Naive thymus-derived CD4-positive, alpha-beta T cell (primary cell): ENCODE data around the gene MAGI2. TPM values are rescaled to one million over a fixed set of nuclear protein-coding genes. Genes with fewer than 3 reads are reported as not detected.

Experiments used
- ATAC-seq: fragments of 150-1000 bp; cut with Tn5 transposase; 2 replicates; pipeline ENCODE4 v1.10.0; 2021; ENCODE audit warnings: mild to moderate bottlenecking, moderate library complexity
- CTCF ChIA-PET: fragments of 350-600 bp; sonication (Branson Sonifier 250); formaldehyde crosslinking; loops from one replicate; lab custom pipeline; 2021; ENCODE audit warnings: antibody characterized with exemption; lab: Charles Lee
- POLR2A ChIA-PET: fragments of 350-600 bp; sonication (Branson Sonifier 250); formaldehyde crosslinking; loops from one replicate; lab custom pipeline; 2021; ENCODE audit warnings: antibody characterized with exemption, inconsistent platforms; lab: Charles Lee
- DNase-seq, 9 donors: peaks; one replicate each; pipeline versions ENCODE4 v3.0.0 to v3.0.0-alpha.2; 2020 to 2022; ENCODE audit warnings: mixed read lengths in 1 of 9
- H3K27ac ChIP-seq: one replicate; pipeline ENCODE4 v1.7.0; 2013; ENCODE audit warnings: mild to moderate bottlenecking, low read depth, low read length, moderate library complexity
- H3K27me3 ChIP-seq, 2 donors: one replicate each; pipeline ENCODE4 v1.7.0; 2013; ENCODE audit warnings: low read length in 2 of 2, mild to moderate bottlenecking in 2 of 2, moderate library complexity in 2 of 2; ENCODE audit not compliant: control insufficient read depth in 2 of 2, insufficient read depth in 2 of 2
- H3K36me3 ChIP-seq, 3 experiments: 1 replicate in 2 of 3; 2 replicates in 1 of 3; pipeline ENCODE4 v1.7.0; 2013; ENCODE audit warnings: low read length in 3 of 3, mild to moderate bottlenecking in 3 of 3, moderate library complexity in 1 of 3; ENCODE audit not compliant: insufficient read depth in 3 of 3, control insufficient read depth in 2 of 3
- H3K4me1 ChIP-seq, 2 donors: one replicate each; pipeline ENCODE4 v1.7.0; 2013; ENCODE audit warnings: low read length in 2 of 2, mild to moderate bottlenecking in 2 of 2, moderate library complexity in 1 of 2; ENCODE audit not compliant: control insufficient read depth in 2 of 2, insufficient read depth in 2 of 2
- H3K4me3 ChIP-seq: 2 replicates; pipeline ENCODE4 v1.7.0; 2013; ENCODE audit warnings: mild to moderate bottlenecking, low read length
- H3K9me3 ChIP-seq, 3 experiments: 1 replicate in 2 of 3; 2 replicates in 1 of 3; pipeline ENCODE4 v1.7.0; 2013; ENCODE audit warnings: low read length in 3 of 3; ENCODE audit not compliant: control insufficient read depth in 2 of 3
- H3K27ac Mint-ChIP-seq, 9 donors: one replicate each; pipeline ENCODE4 v1.8.0; 2020 to 2022; ENCODE audit warnings: mixed read lengths in 9 of 9, mild to moderate bottlenecking in 8 of 9, moderate library complexity in 5 of 9, inconsistent platforms in 2 of 9
- H3K27me3 Mint-ChIP-seq, 5 donors: one replicate each; pipeline ENCODE4 v1.8.0; 2021 to 2022; ENCODE audit warnings: mixed read lengths in 5 of 5, mild to moderate bottlenecking in 1 of 5
- H3K36me3 Mint-ChIP-seq, 5 donors: one replicate each; pipeline ENCODE4 v1.8.0; 2020 to 2022; ENCODE audit warnings: mixed read lengths in 5 of 5, mild to moderate bottlenecking in 3 of 5, inconsistent platforms in 1 of 5
- H3K4me1 Mint-ChIP-seq, 7 donors: one replicate each; pipeline ENCODE4 v1.8.0; 2020 to 2022; ENCODE audit warnings: mixed read lengths in 7 of 7, mild to moderate bottlenecking in 3 of 7, inconsistent platforms in 1 of 7
- H3K4me3 Mint-ChIP-seq, 10 donors: one replicate each; pipeline ENCODE4 v1.8.0; 2020 to 2022; ENCODE audit warnings: mild to moderate bottlenecking in 10 of 10, mixed read lengths in 10 of 10, moderate library complexity in 6 of 10, inconsistent platforms in 2 of 10
- H3K9me3 Mint-ChIP-seq, 11 donors: one replicate each; pipeline ENCODE4 v1.8.0; 2020 to 2022; ENCODE audit warnings: mixed read lengths in 11 of 11, mild to moderate bottlenecking in 4 of 11, inconsistent platforms in 1 of 11, moderate library complexity in 1 of 11
- intact Hi-C, 2 donors: fragments of 100-400 bp; cut with micrococcal nuclease; formaldehyde crosslinking; loops; one replicate each; pipeline ENCODE4 v1.15.1; 2023
- polyA plus RNA-seq, 2 donors: library from polyadenylated mRNA; unstranded; fragments of 300-500 nt; fragmentation: Illumina TruSeq; gene quantifications; one replicate each; pipeline ENCODE4 v1.2.3, GENCODE V29; 2021
- total RNA-seq, 6 experiments: library from RNA in 5 of 6; stranded (reverse) in 5 of 6; gene quantifications; 1 replicate in 5 of 6; 2 replicates in 1 of 6; pipeline ENCODE4 v1.2.3 and lab custom pipeline; 2021 to 2026

The MAGI2 gene
- total and polyA plus RNA-seq, 7 experiments from 2014 or later = 0.05 to 0.67 (median 0.15) TPM; not detected in 3

GRCh38 chr7:79199961-79200360 is 253.5 kb downstream of the MAGI2 start:
- no peaks in the 10 kb centered on the region for H3K36me3 ChIP-seq
- intact Hi-C loops = no loop called here
- no peak overlapping the region for H3K27ac ChIP-seq
- ChIA-PET CTCF (no interaction called here), POLR2A (no interaction called here)
- no peaks in the 10 kb centered on the region for H3K4me1 Mint-ChIP-seq
- H3K4me3 Mint-ChIP-seq = no peak overlapping the region
- no peak overlapping the region for H3K27ac Mint-ChIP-seq
- H3K4me1 ChIP-seq = no peaks in the 10 kb centered on the region
- no peak for DNase-seq
- no peaks in the 10 kb centered on the region for H3K9me3 ChIP-seq
- H3K4me3 ChIP-seq = no peak overlapping the region
- H3K27me3 Mint-ChIP-seq = no peaks in the 10 kb centered on the region
- peaks cover 0 to 9% (median 2%) of the 10 kb centered on the region in 11 donors for H3K9me3 Mint-ChIP-seq
- no peaks in the 10 kb centered on the region for H3K27me3 ChIP-seq
- ATAC-seq = no peak
- no peaks in the 10 kb centered on the region for H3K36me3 Mint-ChIP-seq

- no peak overlapping the region for H3K4me3 ChIP-seq
- H3K4me3 Mint-ChIP-seq = no peak overlapping the region
- no peaks in the 10 kb centered on the region for H3K9me3 ChIP-seq
- no peaks in the 10 kb centered on the region for H3K27me3 ChIP-seq
- no peak for DNase-seq
- peaks cover 0 to 5% (median 0%) of the 10 kb centered on the region in 11 donors for H3K9me3 Mint-ChIP-seq
- no peaks in the 10 kb centered on the region for H3K4me1 Mint-ChIP-seq
- H3K36me3 Mint-ChIP-seq = no peaks in the 10 kb centered on the region
- POLR2A ChIA-PET = no interaction called here
- no peak overlapping the region for H3K27ac Mint-ChIP-seq
- no peak overlapping the region for H3K27ac ChIP-seq
- CTCF ChIA-PET = no interaction called here
- intact Hi-C loops = no loop called here
- H3K4me1 ChIP-seq = no peaks in the 10 kb centered on the region
- no peaks in the 10 kb centered on the region for H3K36me3 ChIP-seq
- H3K27me3 Mint-ChIP-seq = no peaks in the 10 kb centered on the region
- ATAC-seq = no peak
Observed at GRCh38 chr7:79199266-79199665, 254.2 kb downstream of the MAGI2 start.

- ChIA-PET CTCF (no interaction called here), POLR2A (no interaction called here)
- no peak overlapping the region for H3K4me3 Mint-ChIP-seq
- ATAC-seq (no peak), DNase-seq (no peak)
- no peaks in the 10 kb centered on the region for H3K36me3 Mint-ChIP-seq
- no peak overlapping the region for H3K27ac Mint-ChIP-seq
- H3K9me3 Mint-ChIP-seq = peaks cover 0 to 18% (median 0%) of the 10 kb centered on the region in 11 donors
- H3K4me1 Mint-ChIP-seq = no peaks in the 10 kb centered on the region
- Histone ChIP-seq H3K27me3 (no peaks in the 10 kb centered on the region), H3K4me3 (no peak overlapping the region), H3K4me1 (no peaks in the 10 kb centered on the region), H3K27ac (no peak overlapping the region), H3K36me3 (no peaks in the 10 kb centered on the region), H3K9me3 (no peaks in the 10 kb centered on the region)
- intact Hi-C loops = no loop called here
- H3K27me3 Mint-ChIP-seq = no peaks in the 10 kb centered on the region
Observed at GRCh38 chr7:79185605-79186004, 267.9 kb downstream of the MAGI2 start.

- H3K27me3 Mint-ChIP-seq = no peaks in the 10 kb centered on the region
- ChIA-PET CTCF (no interaction called here), POLR2A (no interaction called here)
- DNase-seq = no peak
- H3K9me3 ChIP-seq = no peaks in the 10 kb centered on the region
- ATAC-seq = no peak
- H3K9me3 Mint-ChIP-seq = peaks cover 0 to 19% (median 0%) of the 10 kb centered on the region in 11 donors
- H3K4me1 ChIP-seq = no peaks in the 10 kb centered on the region
- H3K4me3 Mint-ChIP-seq = no peak overlapping the region
- no peaks in the 10 kb centered on the region for H3K4me1 Mint-ChIP-seq
- no peak overlapping the region for H3K27ac ChIP-seq
- no peaks in the 10 kb centered on the region for H3K36me3 Mint-ChIP-seq
- H3K4me3 ChIP-seq = no peak overlapping the region
- no peaks in the 10 kb centered on the region for H3K27me3 ChIP-seq
- intact Hi-C loops = no loop called here
- H3K27ac Mint-ChIP-seq = no peak overlapping the region
- H3K36me3 ChIP-seq = no peaks in the 10 kb centered on the region
Observed at GRCh38 chr7:79182283-79182682, 271.2 kb downstream of the MAGI2 start.

GRCh38 chr7:79180533-79180932 is 272.9 kb downstream of the MAGI2 start:
- Histone ChIP-seq H3K4me3 (no peak overlapping the region), H3K4me1 (no peaks in the 10 kb centered on the region), H3K27me3 (no peaks in the 10 kb centered on the region), H3K27ac (no peak overlapping the region), H3K9me3 (no peaks in the 10 kb centered on the region), H3K36me3 (no peaks in the 10 kb centered on the region)
- CTCF ChIA-PET = no interaction called here
- Mint-ChIP-seq H3K36me3 (no peaks in the 10 kb centered on the region), H3K4me1 (no peaks in the 10 kb centered on the region), H3K9me3 (peaks cover 0 to 19% (median 0%) of the 10 kb centered on the region in 11 donors), H3K4me3 (no peak overlapping the region), H3K27me3 (no peaks in the 10 kb centered on the region), H3K27ac (no peak overlapping the region)
- DNase-seq = no peak
- intact Hi-C loops = no loop called here
- ATAC-seq = no peak
- POLR2A ChIA-PET = no interaction called here

- Mint-ChIP-seq H3K9me3 (peaks cover 0 to 15% (median 0%) of the 10 kb centered on the region in 11 donors), H3K36me3 (no peaks in the 10 kb centered on the region), H3K27me3 (peaks cover 0 to 4% (median 0%) of the 10 kb centered on the region in 5 donors), H3K4me3 (no peak overlapping the region), H3K27ac (no peak overlapping the region), H3K4me1 (no peaks in the 10 kb centered on the region)
- Histone ChIP-seq H3K4me3 (no peak overlapping the region), H3K36me3 (no peaks in the 10 kb centered on the region), H3K27ac (no peak overlapping the region), H3K27me3 (no peaks in the 10 kb centered on the region), H3K9me3 (no peaks in the 10 kb centered on the region), H3K4me1 (no peaks in the 10 kb centered on the region)
- POLR2A ChIA-PET = no interaction called here
- peak in 2 of 9 donors; percentile 0 to 4 for DNase-seq
- ATAC-seq = no peak
- intact Hi-C loops = loop anchor here (2.0 to 10.0 kb wide), 3 partner anchors 662 to 1235 kb away; no protein-coding TSS in a partner anchor
- CTCF ChIA-PET = no interaction called here
Observed at GRCh38 chr7:79176859-79177477, 276.5 kb downstream of the MAGI2 start.

GRCh38 chr7:79175374-79175773 is 278.1 kb downstream of the MAGI2 start:
- H3K27ac ChIP-seq = no peak overlapping the region
- Mint-ChIP-seq H3K36me3 (no peaks in the 10 kb centered on the region), H3K27me3 (peaks cover 0 to 4% (median 0%) of the 10 kb centered on the region in 5 donors), H3K4me3 (no peak overlapping the region), H3K4me1 (no peaks in the 10 kb centered on the region), H3K9me3 (peaks cover 0 to 8% (median 0%) of the 10 kb centered on the region in 11 donors), H3K27ac (no peak overlapping the region)
- ChIA-PET CTCF (no interaction called here), POLR2A (no interaction called here)
- no peaks in the 10 kb centered on the region for H3K27me3 ChIP-seq
- H3K36me3 ChIP-seq = no peaks in the 10 kb centered on the region
- H3K4me3 ChIP-seq = no peak overlapping the region
- intact Hi-C loops = loop anchor here (5.0 to 10.0 kb wide), 2 partner anchors 661 to 1233 kb away; no protein-coding TSS in a partner anchor
- DNase-seq (no peak), ATAC-seq (no peak)
- H3K4me1 ChIP-seq = no peaks in the 10 kb centered on the region
- no peaks in the 10 kb centered on the region for H3K9me3 ChIP-seq
